Measurements from ENCODE around the gene KPNB1. TPM values are rescaled to one million over a fixed set of nuclear protein-coding genes. Genes with fewer than 3 reads are reported as not detected.

The KPNB1 gene
- total RNA-seq, 2 donors from 2014 or later, result 452 to 500 TPM

DNA sequence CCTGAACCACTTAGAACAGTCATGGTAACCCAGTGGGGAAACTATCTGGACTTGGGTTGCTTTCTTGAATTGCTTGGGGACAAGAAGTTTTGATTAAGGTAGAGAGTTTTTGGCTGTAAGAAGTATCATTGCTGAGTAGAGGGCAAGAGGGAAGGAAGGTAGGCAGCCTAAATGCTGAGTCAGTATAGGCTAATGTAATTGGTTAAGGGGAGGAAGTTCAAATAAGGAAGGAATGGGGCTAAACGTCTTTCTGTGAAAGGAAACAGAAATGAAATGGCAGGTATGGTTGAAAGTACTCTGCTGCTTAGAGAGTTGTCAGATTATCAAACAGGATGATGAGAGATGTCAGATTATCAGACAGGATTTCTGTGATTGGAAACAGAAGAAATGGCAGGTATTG lies 20.3 kb downstream of the KPNB1 start:
- no peak for TF ChIP-seq CTCF (conservative IDR thresholded peaks at IDR 0.05)
- no peak for DNase-seq
- WGBS, 2 experiments (ENCODE audit: insufficient coverage in 1 of 2, insufficient read length in 1 of 2), result 84 to 100% methylated on average over 1 of the region's 1 CpG
- Mint-ChIP-seq H3K36me3 (ENCODE audit: low read depth) (peaks cover 91% of the 10 kb centered on the region), H3K9me3 (no peaks in the 10 kb centered on the region), H3K4me1 (no peaks in the 10 kb centered on the region), H3K27ac (no peak overlapping the region), H3K4me3 (no peak overlapping the region), H3K27me3 (ENCODE audit: insufficient read depth) (no peaks in the 10 kb centered on the region)
- H3K9me3 ChIP-seq (ENCODE audit: control insufficient read depth, low read length), result no peaks in the 10 kb centered on the region
- H3K27me3 ChIP-seq (ENCODE audit: control insufficient read depth, insufficient read depth, low read length, poor library complexity, severe bottlenecking), result no peaks in the 10 kb centered on the region
- H3K4me1 ChIP-seq (ENCODE audit: control insufficient read depth, insufficient read depth, low read length), result no peaks in the 10 kb centered on the region
- H3K36me3 ChIP-seq (ENCODE audit: control insufficient read depth, insufficient read depth, low read length), result peaks cover 93% of the 10 kb centered on the region
- no peak overlapping the region for H3K4me3 ChIP-seq (ENCODE audit: low read length)
- H3K27ac ChIP-seq (ENCODE audit: low read depth, low read length), result no peak overlapping the region
- H3K9ac ChIP-seq (ENCODE audit: extremely low read depth, low read length, poor library complexity, severe bottlenecking), result no peak overlapping the region

DNA sequence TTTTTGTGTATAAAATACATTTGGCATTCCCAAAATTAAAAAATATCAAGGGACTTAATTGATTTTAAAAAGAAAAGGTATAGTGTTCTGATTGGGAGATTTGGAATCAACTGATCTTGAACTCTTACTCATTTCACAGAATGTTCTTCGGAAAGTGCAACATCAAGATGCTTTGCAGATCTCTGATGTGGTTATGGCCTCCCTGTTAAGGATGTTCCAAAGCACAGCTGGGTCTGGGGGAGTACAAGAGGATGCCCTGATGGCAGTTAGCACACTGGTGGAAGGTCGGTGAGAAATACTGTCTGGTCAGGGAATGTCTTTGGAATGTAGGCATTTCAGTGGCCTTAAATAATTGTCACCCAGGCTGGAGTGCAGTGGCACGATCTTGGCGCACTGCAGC lies 24.8 kb downstream of the KPNB1 start:
- Histone ChIP-seq H3K4me1 (ENCODE audit: control insufficient read depth, insufficient read depth, low read length) (no peaks in the 10 kb centered on the region), H3K4me3 (ENCODE audit: low read length) (no peak overlapping the region), H3K27ac (ENCODE audit: low read depth, low read length) (no peak overlapping the region), H3K9ac (ENCODE audit: extremely low read depth, low read length, poor library complexity, severe bottlenecking) (no peak overlapping the region), H3K9me3 (ENCODE audit: control insufficient read depth, low read length) (no peaks in the 10 kb centered on the region), H3K36me3 (ENCODE audit: control insufficient read depth, insufficient read depth, low read length) (peaks cover 97% of the 10 kb centered on the region), H3K27me3 (ENCODE audit: control insufficient read depth, insufficient read depth, low read length, poor library complexity, severe bottlenecking) (no peaks in the 10 kb centered on the region)
- peak overlapping the region; percentile 33 for H3K27ac Mint-ChIP-seq
- H3K4me3 Mint-ChIP-seq, result no peak overlapping the region
- no peak for DNase-seq
- WGBS, 2 experiments (ENCODE audit: insufficient coverage in 1 of 2, insufficient read length in 1 of 2), result 92 to 95% methylated on average over 4 of the region's 4 CpGs
- H3K4me1 Mint-ChIP-seq, result peaks cover 6% of the 10 kb centered on the region
- H3K36me3 Mint-ChIP-seq (ENCODE audit: low read depth), result peaks cover 92% of the 10 kb centered on the region
- no peaks in the 10 kb centered on the region for H3K27me3 Mint-ChIP-seq (ENCODE audit: insufficient read depth)
- TF ChIP-seq CTCF (conservative IDR thresholded peaks at IDR 0.05), result no peak
- no peaks in the 10 kb centered on the region for H3K9me3 Mint-ChIP-seq

DNA sequence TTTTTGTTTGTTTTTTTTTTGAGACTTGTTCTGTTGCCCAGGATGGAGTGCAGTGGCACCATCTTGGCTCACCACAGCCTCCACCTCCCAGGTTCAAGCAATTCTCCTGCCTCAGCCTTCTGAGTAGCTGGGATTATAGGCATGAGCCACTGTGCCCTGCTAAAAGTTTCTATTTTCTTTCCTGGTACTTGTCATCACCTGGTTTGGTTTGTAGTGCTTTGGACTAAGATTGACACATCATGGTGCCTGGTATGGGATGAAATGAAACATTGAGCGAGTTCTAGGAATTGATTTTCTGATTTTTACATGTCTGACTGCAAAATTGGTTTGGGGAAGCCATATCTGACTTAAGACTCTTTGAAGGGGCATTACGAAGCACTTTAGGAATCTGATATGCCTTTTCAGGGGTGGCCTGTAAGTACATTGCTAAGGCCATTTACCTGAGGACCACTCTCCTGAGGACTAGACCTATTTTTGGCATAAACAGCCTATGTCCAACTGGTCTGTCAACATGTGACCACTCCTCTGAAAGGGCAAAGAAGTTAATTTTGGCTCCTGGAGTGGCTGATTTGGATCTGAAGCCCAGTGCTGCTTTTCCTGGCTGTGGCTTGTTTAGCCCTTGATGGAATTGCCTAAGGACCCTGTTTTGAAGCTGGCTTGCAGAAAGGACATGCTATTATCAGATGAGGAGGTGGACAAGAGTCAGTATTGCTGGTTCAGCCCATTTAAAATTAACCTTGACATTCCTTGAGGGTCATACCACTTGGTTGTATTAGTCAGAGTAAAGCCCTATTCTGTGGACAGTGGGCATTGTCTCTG lies 25.9 kb downstream of the KPNB1 start:
- Histone ChIP-seq H3K9me3 (ENCODE audit: control insufficient read depth, low read length) (no peaks in the 10 kb centered on the region), H3K27me3 (ENCODE audit: control insufficient read depth, insufficient read depth, low read length, poor library complexity, severe bottlenecking) (no peaks in the 10 kb centered on the region), H3K36me3 (ENCODE audit: control insufficient read depth, insufficient read depth, low read length) (peaks cover 97% of the 10 kb centered on the region), H3K27ac (ENCODE audit: low read depth, low read length) (no peak overlapping the region), H3K9ac (ENCODE audit: extremely low read depth, low read length, poor library complexity, severe bottlenecking) (no peak overlapping the region), H3K4me1 (ENCODE audit: control insufficient read depth, insufficient read depth, low read length) (no peaks in the 10 kb centered on the region), H3K4me3 (ENCODE audit: low read length) (no peak overlapping the region)
- no peak for TF ChIP-seq CTCF (conservative IDR thresholded peaks at IDR 0.05)
- peak; percentile 40 for DNase-seq
- 88 to 97% methylated on average over 2 of the region's 2 CpGs for WGBS, 2 experiments (ENCODE audit: insufficient coverage in 1 of 2, insufficient read length in 1 of 2)
- no peaks in the 10 kb centered on the region for H3K27me3 Mint-ChIP-seq (ENCODE audit: insufficient read depth)
- peaks cover 6% of the 10 kb centered on the region for H3K4me1 Mint-ChIP-seq
- H3K4me3 Mint-ChIP-seq, result no peak overlapping the region
- no peaks in the 10 kb centered on the region for H3K9me3 Mint-ChIP-seq
- peaks cover 91% of the 10 kb centered on the region for H3K36me3 Mint-ChIP-seq (ENCODE audit: low read depth)
- H3K27ac Mint-ChIP-seq, result no peak overlapping the region
